NB4 (cell line): ENCODE measurements around the gene FAM83C.
A peak's percentile ranks its signal among the peaks of the same experiment; 100 is the strongest.
"Not testable (repeated sequence)": the region's sequence is repeated elsewhere in the genome, so short reads cannot be mapped to it uniquely, and the experiment has no call there.

ENCODE experiments used
- DNase-seq: peaks from one replicate; pipeline ENCODE4 v3.0.0; 2010; ENCODE audit warnings: low read depth
- H3K4me3 ChIP-seq: one replicate; pipeline ENCODE4 v1.5.1; 2011; ENCODE audit warnings: mild to moderate bottlenecking, low read depth, low read length, moderate library complexity
- CTCF ChIP-seq: IDR thresholded peaks from one replicate; pipeline ENCODE4 v1.5.1; 2012; ENCODE audit warnings: low read depth, low read length
- MAX ChIP-seq: IDR thresholded peaks from 2 replicates; pipeline ENCODE4 v1.6.1; 2011; ENCODE audit warnings: low read depth, low read length
- MYC ChIP-seq: IDR thresholded peaks from 2 replicates; pipeline ENCODE4 v1.6.1; 2011; ENCODE audit warnings: low read depth, low read length
- POLR2A ChIP-seq: IDR thresholded peaks from 2 replicates; pipeline ENCODE4 v1.6.1; 2011; ENCODE audit warnings: mild to moderate bottlenecking; ENCODE audit not compliant: insufficient read length; ENCODE audit errors: extremely low read depth

Gene FAM83C

GRCh38 chr20:35316086-35316485 is 23.9 kb upstream of the FAM83C start:
- H3K4me3 ChIP-seq: no peak overlapping the region
- no peak for DNase-seq
- TF ChIP-seq MAX: no peak
- no peak for TF ChIP-seq CTCF
- no peak for TF ChIP-seq POLR2A
- TF ChIP-seq MYC: no peak

- DNase-seq, H3K4me3 ChIP-seq: not testable (repeated sequence)
Measured at GRCh38 chr20:35315632-35316020, 23.4 kb upstream of the FAM83C start.

GRCh38 chr20:35314816-35315631 is 22.8 kb upstream of the FAM83C start:
- TF ChIP-seq CTCF: no peak
- no peak for TF ChIP-seq MYC
- no peak for TF ChIP-seq MAX
- TF ChIP-seq POLR2A: no peak
- DNase-seq: peak; percentile 56
- no peak overlapping the region for H3K4me3 ChIP-seq

- H3K4me3 ChIP-seq: no peak overlapping the region
- TF ChIP-seq MYC (no peak), MAX (no peak), POLR2A (no peak), CTCF (no peak)
- DNase-seq: peak; percentile 77
Measured at GRCh38 chr20:35312318-35312717, 20.1 kb upstream of the FAM83C start.

GRCh38 chr20:35311822-35312221 is 19.6 kb upstream of the FAM83C start:
- no peak overlapping the region for H3K4me3 ChIP-seq
- TF ChIP-seq MAX: no peak
- TF ChIP-seq POLR2A: no peak
- TF ChIP-seq MYC: no peak
- no peak for TF ChIP-seq CTCF
- no peak for DNase-seq

GRCh38 chr20:35311409-35311808 is 19.2 kb upstream of the FAM83C start:
- H3K4me3 ChIP-seq: no peak overlapping the region
- no peak for DNase-seq

More at GRCh38 chr20:35311409-35311808, 19.2 kb upstream of the FAM83C start:
- TF ChIP-seq MAX (no peak), CTCF (no peak), POLR2A (no peak), MYC (no peak)
